H1 (cell line): ENCODE data around the gene MYO1G. TPM values are rescaled to one million over a fixed set of nuclear protein-coding genes. Genes with fewer than 3 reads are reported as not detected.

ENCODE experiments used
- CTCF ChIA-PET: fragments of 300-600 bp; sonication (Branson Sonifier 250); formaldehyde crosslinking; loops from one replicate; lab custom pipeline; 2021; ENCODE audit not compliant: partially characterized antibody; lab: Charles Lee
- POLR2A ChIA-PET: fragments of 300-600 bp; sonication (Branson Sonifier 250); formaldehyde crosslinking; loops from one replicate; lab custom pipeline; 2021; ENCODE audit warnings: inconsistent platforms; ENCODE audit not compliant: partially characterized antibody; lab: Charles Lee
- DNase-seq, 2 experiments: peaks; one replicate each; pipeline versions ENCODE4 v3.0.0 to v3.0.0-alpha.2; 2010 to 2022; ENCODE audit warnings: low spot score in 2 of 2, low read depth in 1 of 2, mixed read lengths in 1 of 2
- FAIRE-seq: peaks from 2 replicates; lab custom pipeline; 2011; peaks lifted over from hg19 to GRCh38; lab: Jason Lieb, UNC
- H2AFZ ChIP-seq: 2 replicates; pipeline ENCODE4 v1.8.1; 2012; ENCODE audit warnings: low read length, inconsistent platforms
- H2AK5ac ChIP-seq: 2 replicates; pipeline ENCODE4 v1.6.1; 2013; ENCODE audit warnings: low read depth, low read length
- H2BK120ac ChIP-seq: replicated peaks from 2 replicates; pipeline ENCODE3; 2013; ENCODE audit warnings: low read depth, low read length, inconsistent platforms
- H2BK12ac ChIP-seq: 2 replicates; pipeline ENCODE4 v1.6.1; 2013; ENCODE audit warnings: low read depth, low read length
- H2BK15ac ChIP-seq: 2 replicates; pipeline ENCODE4 v1.6.1; 2013; ENCODE audit warnings: low read length
- H2BK20ac ChIP-seq: 2 replicates; pipeline ENCODE4 v1.6.1; 2013; ENCODE audit warnings: low read length
- H2BK5ac ChIP-seq: 2 replicates; pipeline ENCODE4 v1.6.1; 2013; ENCODE audit warnings: low read depth, low read length
- H3K14ac ChIP-seq: 2 replicates; pipeline ENCODE4 v1.6.1; 2013; ENCODE audit warnings: inconsistent platforms; ENCODE audit not compliant: insufficient read length
- H3K18ac ChIP-seq: 2 replicates; pipeline ENCODE4 v1.6.1; 2013; ENCODE audit warnings: low read length; ENCODE audit errors: extremely low read depth
- H3K23ac ChIP-seq: 2 replicates; pipeline ENCODE4 v1.6.1; 2013; ENCODE audit warnings: inconsistent platforms; ENCODE audit not compliant: insufficient read length
- H3K23me2 ChIP-seq: 2 replicates; pipeline ENCODE4 v1.6.1; 2013; ENCODE audit warnings: low read depth, low read length
- H3K27ac ChIP-seq: 2 replicates; pipeline ENCODE4 v1.6.1; 2011; ENCODE audit warnings: low read depth, low read length, inconsistent platforms
- H3K27me3 ChIP-seq, 4 experiments: replicated peaks in 1 of 4; 1 replicate in 1 of 4; 2 replicates in 3 of 4; pipeline versions ENCODE4 v1.6.1 to v1.8.1; 2011 to 2013; ENCODE audit warnings: low read length in 3 of 4, mild to moderate bottlenecking in 3 of 4, inconsistent platforms in 2 of 4, mixed read lengths in 2 of 4, moderate library complexity in 1 of 4; ENCODE audit not compliant: control insufficient read depth in 3 of 4, insufficient read depth in 3 of 4; ENCODE audit errors: extremely low read depth in 1 of 4
- H3K36me3 ChIP-seq, 4 experiments: 2 replicates each; pipeline versions ENCODE4 v1.6.1 to v1.8.1; 2011 to 2013; ENCODE audit warnings: mild to moderate bottlenecking in 4 of 4, low read length in 3 of 4, moderate library complexity in 2 of 4, control low read depth in 1 of 4, inconsistent platforms in 1 of 4; ENCODE audit not compliant: insufficient read depth in 4 of 4, control insufficient read depth in 2 of 4
- H3K4ac ChIP-seq: replicated peaks from 2 replicates; pipeline ENCODE3; 2013; ENCODE audit warnings: low read length, low read depth, mixed read lengths, inconsistent platforms; ENCODE audit not compliant: insufficient read length
- H3K4me1 ChIP-seq, 4 experiments: replicated peaks in 1 of 4; 1 replicate in 1 of 4; 2 replicates in 3 of 4; pipeline versions ENCODE4 v1.6.1 to v1.8.1; 2011 to 2013; ENCODE audit warnings: low read length in 3 of 4, inconsistent platforms in 2 of 4, mixed read lengths in 1 of 4; ENCODE audit not compliant: insufficient read depth in 4 of 4, control insufficient read depth in 3 of 4
- H3K4me2 ChIP-seq, 2 experiments: 2 replicates each; pipeline versions ENCODE4 v1.6.1 to v1.8.1; 2011 to 2013; ENCODE audit warnings: low read depth in 2 of 2, low read length in 2 of 2, control low read depth in 1 of 2, inconsistent platforms in 1 of 2, mild to moderate bottlenecking in 1 of 2; ENCODE audit not compliant: insufficient read depth in 1 of 2
- H3K4me3 ChIP-seq, 4 experiments: fragments of 200-600, 300-600 bp in 1 of 4; sonication (generic), shearing (Covaris generic), sonication (Bioruptor Twin) in 1 of 4; 2 replicates each; pipeline versions ENCODE4 v1.5.1 to v1.8.1; 2011 to 2016; ENCODE audit warnings: low read length in 4 of 4, low read depth in 3 of 4, control low read depth in 2 of 4, inconsistent platforms in 2 of 4, mild to moderate bottlenecking in 2 of 4, mixed read lengths in 1 of 4, moderate library complexity in 1 of 4; ENCODE audit not compliant: insufficient read depth in 2 of 4; ENCODE audit errors: extremely low read depth in 1 of 4
- H3K56ac ChIP-seq: replicated peaks from 2 replicates; pipeline ENCODE3; 2013; ENCODE audit warnings: low read depth, mild to moderate bottlenecking, mixed read lengths, low read length, inconsistent platforms; ENCODE audit not compliant: insufficient read length
- H3K79me1 ChIP-seq: 2 replicates; pipeline ENCODE4 v1.6.1; 2013; ENCODE audit warnings: low read depth, low read length, control low read depth
- H3K79me2 ChIP-seq, 2 experiments: 2 replicates each; pipeline versions ENCODE4 v1.6.1 to v1.8.1; 2012 to 2013; ENCODE audit warnings: low read length in 2 of 2, mild to moderate bottlenecking in 2 of 2, inconsistent platforms in 1 of 2; ENCODE audit not compliant: insufficient read depth in 2 of 2, control insufficient read depth in 1 of 2
- H3K9ac ChIP-seq, 4 experiments: replicated peaks in 1 of 4; 1 replicate in 1 of 4; 2 replicates in 3 of 4; pipeline versions ENCODE4 v1.6.1 to v1.8.1; 2011 to 2013; ENCODE audit warnings: low read depth in 3 of 4, low read length in 3 of 4, control low read depth in 2 of 4, mild to moderate bottlenecking in 2 of 4, moderate library complexity in 2 of 4, inconsistent platforms in 1 of 4; ENCODE audit errors: extremely low read depth in 1 of 4
- H3K9me3 ChIP-seq, 2 experiments: 2 replicates each; pipeline versions ENCODE4 v1.6.1 to v1.8.1; 2012 to 2013; ENCODE audit warnings: mild to moderate bottlenecking in 2 of 2, moderate library complexity in 2 of 2, control low read depth in 1 of 2, inconsistent platforms in 1 of 2, low read depth in 1 of 2, low read length in 1 of 2, mixed read lengths in 1 of 2; ENCODE audit not compliant: insufficient read depth in 2 of 2
- H4K20me1 ChIP-seq, 2 experiments: replicated peaks in 1 of 2; 2 replicates each; pipeline versions ENCODE3 to v1.8.1; 2011 to 2013; ENCODE audit warnings: inconsistent platforms in 2 of 2, low read length in 2 of 2, mild to moderate bottlenecking in 1 of 2; ENCODE audit not compliant: insufficient read depth in 2 of 2, control insufficient read depth in 1 of 2
- H4K5ac ChIP-seq: 2 replicates; pipeline ENCODE4 v1.6.1; 2013; ENCODE audit warnings: low read length, low read depth, mixed read lengths, inconsistent platforms; ENCODE audit not compliant: insufficient read length
- H4K8ac ChIP-seq: 2 replicates; pipeline ENCODE4 v1.8.0; 2013; ENCODE audit warnings: mild to moderate bottlenecking, moderate library complexity, low read length, inconsistent platforms; ENCODE audit not compliant: insufficient read depth; ENCODE audit errors: extremely low read depth
- H4K91ac ChIP-seq: replicated peaks from 2 replicates; pipeline ENCODE3; 2013; ENCODE audit warnings: low read length, mixed read lengths, inconsistent platforms; ENCODE audit not compliant: insufficient read length
- BACH1 ChIP-seq: IDR thresholded peaks from 2 replicates; pipeline ENCODE4 v1.6.1; 2012; ENCODE audit warnings: low read length, improper control_type of control experiment
- CBX8 ChIP-seq: fragments of 300-800, 300-1000 bp; sonication (generic); IDR thresholded peaks from 2 replicates; pipeline ENCODE4 v1.7.1; 2016; ENCODE audit warnings: low read depth, low read length, borderline replicate concordance
- RNF2 ChIP-seq: fragments of 200-900, 300-1000 bp; sonication (generic); IDR thresholded peaks from 2 replicates; pipeline ENCODE4 v1.7.1; 2016; ENCODE audit warnings: borderline replicate concordance, low read depth, mild to moderate bottlenecking, antibody characterized with exemption, low read length; ENCODE audit not compliant: poor library complexity, severe bottlenecking; ENCODE audit errors: missing control alignments
- WGBS, 2 experiments: shearing (Covaris generic) in 1 of 2; methylation state at CpG; one replicate each; pipeline versions ENCODE4 v1.1.6 to v1.1.7; 2013 to 2015; ENCODE audit warnings: low lambda C conversion rate in 2 of 2, mixed read lengths in 2 of 2, inconsistent platforms in 1 of 2, low coverage in 1 of 2, missing lambda C conversion rate in 1 of 2; ENCODE audit not compliant: insufficient replicate concordance in 2 of 2, insufficient coverage in 1 of 2, insufficient read length in 1 of 2; ENCODE audit errors: extremely low coverage in 1 of 2, missing lambda C conversion rate in 1 of 2; 5-methylcytosine and 5-hydroxymethylcytosine counted together
- polyA plus RNA-seq, 7 experiments: library from polyadenylated mRNA; depleted of rRNA in 3 of 7; stranded (reverse) in 5 of 7; unstranded in 2 of 7; fragments of >200 nt in 5 of 7; fragments of 200-250 nt in 2 of 7; gene quantifications; 1 replicate in 5 of 7; 2 replicates in 1 of 7; 4 replicates in 1 of 7; pipeline versions ENCODE4 v1.2.1 to v1.2.3, GENCODE V29; 2011 to 2013; ENCODE audit warnings: missing spikeins in 2 of 7, mixed read lengths in 2 of 7
- total RNA-seq: library from RNA; stranded (reverse); fragmentation: NEBNext Ultra II Directional; extraction: Animal tissue kit (Norgen Biotek cat#: 25700); gene quantifications from 2 replicates; pipeline ENCODE4 v1.2.1, GENCODE V29; 2021

Gene MYO1G
- total and polyA plus RNA-seq, 2 of the 8 experiments (the other 6 are each of a cell fraction or from before 2014, with no cell fraction given), result 0.08 to 0.19 TPM

DNA sequence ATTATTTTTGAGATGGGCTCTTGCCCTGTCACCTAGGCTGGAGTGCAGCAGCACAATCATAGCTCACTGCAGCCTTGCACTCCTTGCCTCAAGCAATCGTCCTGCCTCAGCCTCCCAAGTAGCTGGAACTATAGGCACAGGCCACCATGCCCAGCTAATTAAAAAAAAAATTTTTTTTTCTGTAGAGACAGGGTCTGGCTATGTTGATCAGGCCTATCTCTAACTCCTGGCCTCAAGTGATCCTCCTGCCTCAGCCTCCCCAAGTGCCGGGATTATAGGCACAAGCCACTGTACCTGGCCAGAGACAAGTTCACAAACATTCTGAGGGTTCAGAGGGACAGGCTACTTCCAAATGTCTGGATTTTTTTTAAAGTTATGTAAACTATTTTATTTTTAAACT is 61.4 kb downstream of the MYO1G start:
- Histone ChIP-seq H3K18ac (no peak overlapping the region), H2AK5ac (no peak overlapping the region), H4K20me1 (no peaks in the 10 kb centered on the region), H2AFZ (no peak overlapping the region), H3K4ac (no peak overlapping the region), H3K79me1 (no peaks in the 10 kb centered on the region), H2BK12ac (no peak overlapping the region), H3K36me3 (no peaks in the 10 kb centered on the region), H3K9ac (no peak overlapping the region), H2BK15ac (no peak overlapping the region), H2BK20ac (no peak overlapping the region), H2BK120ac (no peak overlapping the region), H4K8ac (no peak overlapping the region), H3K4me3 (no peak overlapping the region), H3K79me2 (no peaks in the 10 kb centered on the region), H3K4me2 (no peak overlapping the region), H3K27ac (no peak overlapping the region), H2BK5ac (no peak overlapping the region), H3K56ac (no peak overlapping the region), H4K91ac (no peak overlapping the region), H3K23ac (no peak overlapping the region), H3K9me3 (no peaks in the 10 kb centered on the region), H3K4me1 (no peaks in the 10 kb centered on the region; a peak in 1 of 7 replicates), H3K27me3 (no peaks in the 10 kb centered on the region), H3K23me2 (no peaks in the 10 kb centered on the region), H3K14ac (no peak overlapping the region), H4K5ac (no peak overlapping the region)
- FAIRE-seq, result no peak
- POLR2A ChIA-PET, result no interaction called here
- CTCF ChIA-PET, result interaction anchor here (1.0 to 1.3 kb wide), 2 partner anchors 10 to 66 kb away, joined by 3 to 4 read pairs; no protein-coding TSS in a partner anchor
- WGBS, 2 experiments, result 85% methylated on average over 2 of the region's 2 CpGs; no CpG with 5 or more reads in 1 of the 2 experiments
- no peak for DNase-seq
- TF ChIP-seq BACH1, result no peak
- TF ChIP-seq CBX8, result no peak
- TF ChIP-seq RNF2, result no peak
